ENCODE results near the gene FIP1L1.
"Not testable (repeated sequence)": the region's sequence is repeated elsewhere in the genome, so short reads cannot be mapped to it uniquely, and the experiment has no call there.

Gene FIP1L1

GRCh38 chr4:53377319-53378170, at the start of gene FIP1L1:
Gene FIP1L1, plus strand, starts transcription at chr4:53377641. Its CDS starts 198 bp downstream, at chr4:53377839.
- Histone ChIP-seq H3K36me3 (ENCODE audit: insufficient read depth, low read depth, low read length) (peaks cover 23% of the 10 kb centered on the region), H3K4me3 (ENCODE audit: low read length) (peak within 1 kb of the TSS; percentile 93), H3K9ac (ENCODE audit: low read depth, low read length) (peak within 1 kb of the TSS; percentile 96), H3K4me1 (ENCODE audit: insufficient read depth, low read length) (peaks cover 13% of the 10 kb centered on the region; the same call in 1 of the 2 replicates), H3K27me3 (ENCODE audit: insufficient read depth, low read length) (peaks cover under 1% of the 10 kb centered on the region; the same call in 1 of the 2 replicates), H3K9me3 (ENCODE audit: insufficient read depth, low read depth, low read length) (no peaks in the 10 kb centered on the region), H3K27ac (ENCODE audit: low read length) (peak within 1 kb of the TSS; percentile 89)

GRCh38 chr4:53334916-53335315, 42.5 kb upstream of the FIP1L1 start:
- H3K27me3 ChIP-seq (ENCODE audit: insufficient read depth, low read length); H3K27ac ChIP-seq (ENCODE audit: low read length); H3K36me3 ChIP-seq (ENCODE audit: insufficient read depth, low read depth, low read length); H3K9me3 ChIP-seq (ENCODE audit: insufficient read depth, low read depth, low read length); H3K4me1 ChIP-seq (ENCODE audit: insufficient read depth, low read length); H3K9ac ChIP-seq (ENCODE audit: low read depth, low read length); H3K4me3 ChIP-seq (ENCODE audit: low read length): not testable (repeated sequence)

- H3K27ac ChIP-seq (ENCODE audit: low read length); H3K27me3 ChIP-seq (ENCODE audit: insufficient read depth, low read length); H3K4me3 ChIP-seq (ENCODE audit: low read length); H3K36me3 ChIP-seq (ENCODE audit: insufficient read depth, low read depth, low read length); H3K9me3 ChIP-seq (ENCODE audit: insufficient read depth, low read depth, low read length); H3K9ac ChIP-seq (ENCODE audit: low read depth, low read length); H3K4me1 ChIP-seq (ENCODE audit: insufficient read depth, low read length): not testable (repeated sequence)
Measured at GRCh38 chr4:53340145-53340544, 37.3 kb upstream of the FIP1L1 start.

DNA sequence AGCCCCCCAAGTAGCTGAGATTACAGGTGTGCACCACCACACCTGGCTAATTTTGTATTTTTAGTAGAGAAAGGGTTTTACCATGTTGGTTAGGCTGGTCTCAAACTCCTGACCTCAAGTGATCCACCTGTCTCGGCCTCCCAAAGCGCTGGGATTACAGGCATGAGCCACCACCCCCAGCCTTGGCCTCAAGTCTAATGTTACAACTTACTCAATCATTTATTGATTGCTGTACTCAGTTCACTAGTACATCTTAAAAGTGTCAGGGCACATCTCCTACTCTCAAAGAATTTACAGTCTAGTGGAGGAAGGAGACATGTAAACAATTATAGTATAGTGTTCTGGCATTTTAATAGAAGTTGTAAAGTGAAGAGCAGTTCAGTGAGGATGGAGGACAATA, 31.0 kb upstream of the FIP1L1 start:
- not testable (repeated sequence) for H3K9ac ChIP-seq (ENCODE audit: low read depth, low read length); H3K27me3 ChIP-seq (ENCODE audit: insufficient read depth, low read length); H3K4me3 ChIP-seq (ENCODE audit: low read length); H3K36me3 ChIP-seq (ENCODE audit: insufficient read depth, low read depth, low read length); H3K4me1 ChIP-seq (ENCODE audit: insufficient read depth, low read length); H3K9me3 ChIP-seq (ENCODE audit: insufficient read depth, low read depth, low read length); H3K27ac ChIP-seq (ENCODE audit: low read length)

DNA sequence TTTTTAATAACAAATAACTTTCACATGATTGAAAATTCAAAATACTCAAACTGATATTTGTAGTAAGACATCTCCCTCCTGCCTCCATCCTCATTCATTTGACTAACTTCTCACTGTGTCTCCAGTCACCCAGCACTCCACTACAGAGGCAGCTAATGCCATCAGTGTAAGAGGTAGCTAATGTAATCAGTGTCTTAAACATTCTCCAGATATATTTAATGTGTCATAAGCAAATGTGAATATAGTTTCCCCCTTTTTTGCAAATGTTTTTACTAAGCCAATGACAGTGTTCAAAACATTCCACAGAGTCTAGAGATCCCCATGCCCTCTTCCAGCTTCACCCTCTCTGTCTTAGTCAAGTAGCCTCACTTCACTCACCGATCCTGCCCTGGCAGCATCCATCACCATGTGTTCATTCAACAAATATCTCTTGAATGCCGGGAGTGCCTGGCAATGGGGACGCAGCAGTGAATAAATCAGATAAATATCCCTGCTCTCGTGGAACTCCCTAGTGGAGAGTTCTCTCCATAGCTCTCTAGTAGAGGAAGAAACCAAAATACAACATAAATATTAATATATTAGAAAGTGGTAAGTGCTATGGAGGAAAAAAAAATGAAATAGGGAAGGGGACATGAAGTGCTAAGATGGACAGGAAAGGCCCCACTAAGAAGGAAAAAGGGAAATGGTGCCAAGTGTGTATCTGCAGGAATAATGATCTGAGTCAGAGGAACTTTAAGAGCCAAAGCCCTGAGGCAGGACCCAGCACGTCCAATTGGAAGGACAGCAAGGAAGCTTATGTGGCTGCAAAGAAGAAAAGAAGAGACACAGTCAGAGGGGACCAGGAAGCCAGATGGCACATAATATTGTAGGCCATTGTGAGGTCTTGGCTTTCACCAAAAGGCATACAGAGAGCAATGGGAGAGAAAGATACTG, 30.3 kb upstream of the FIP1L1 start:
- H3K27ac ChIP-seq (ENCODE audit: low read length), result no peak overlapping the region
- no peaks in the 10 kb centered on the region for H3K9me3 ChIP-seq (ENCODE audit: insufficient read depth, low read depth, low read length)
- H3K9ac ChIP-seq (ENCODE audit: low read depth, low read length), result no peak overlapping the region
- H3K4me3 ChIP-seq (ENCODE audit: low read length), result no peak overlapping the region
- H3K27me3 ChIP-seq (ENCODE audit: insufficient read depth, low read length), result no peaks in the 10 kb centered on the region
- no peaks in the 10 kb centered on the region for H3K4me1 ChIP-seq (ENCODE audit: insufficient read depth, low read length)
- no peaks in the 10 kb centered on the region for H3K36me3 ChIP-seq (ENCODE audit: insufficient read depth, low read depth, low read length)

DNA sequence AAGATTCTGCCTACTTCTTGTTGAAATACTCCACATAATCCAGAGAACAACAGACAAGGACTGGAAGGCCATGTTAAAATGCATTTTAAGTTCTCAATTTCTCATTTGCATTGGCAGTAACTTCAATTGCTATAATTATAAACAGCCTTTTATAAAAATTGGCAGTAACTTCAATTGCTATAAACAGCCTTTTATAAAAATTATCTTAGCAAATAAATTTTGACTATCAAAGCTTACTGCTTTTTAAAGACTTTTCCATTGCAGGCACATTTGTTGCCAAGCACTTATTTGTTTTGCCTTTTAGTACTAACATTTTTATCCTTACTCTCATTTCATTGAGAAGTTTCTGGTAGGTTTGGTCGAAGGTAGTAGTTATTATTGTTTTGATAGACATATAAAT, 29.4 kb upstream of the FIP1L1 start:
- H3K27ac ChIP-seq (ENCODE audit: low read length), result no peak overlapping the region
- H3K9me3 ChIP-seq (ENCODE audit: insufficient read depth, low read depth, low read length), result no peaks in the 10 kb centered on the region

GRCh38 chr4:53349091-53349491, 28.4 kb upstream of the FIP1L1 start:
- no peaks in the 10 kb centered on the region for H3K36me3 ChIP-seq (ENCODE audit: insufficient read depth, low read depth, low read length)
- no peaks in the 10 kb centered on the region for H3K9me3 ChIP-seq (ENCODE audit: insufficient read depth, low read depth, low read length)
- H3K27ac ChIP-seq (ENCODE audit: low read length), result no peak overlapping the region
- H3K4me3 ChIP-seq (ENCODE audit: low read length), result no peak overlapping the region
- no peaks in the 10 kb centered on the region for H3K27me3 ChIP-seq (ENCODE audit: insufficient read depth, low read length)
- no peaks in the 10 kb centered on the region for H3K4me1 ChIP-seq (ENCODE audit: insufficient read depth, low read length)
- no peak overlapping the region for H3K9ac ChIP-seq (ENCODE audit: low read depth, low read length)

More for the DNA sequence above, 29.4 kb upstream of the FIP1L1 start:
- Histone ChIP-seq H3K27me3 (ENCODE audit: insufficient read depth, low read length) (no peaks in the 10 kb centered on the region), H3K4me3 (ENCODE audit: low read length) (no peak overlapping the region), H3K9ac (ENCODE audit: low read depth, low read length) (no peak overlapping the region), H3K36me3 (ENCODE audit: insufficient read depth, low read depth, low read length) (no peaks in the 10 kb centered on the region), H3K4me1 (ENCODE audit: insufficient read depth, low read length) (no peaks in the 10 kb centered on the region)

GRCh38 chr4:53354012-53354722, 23.3 kb upstream of the FIP1L1 start:
- no peaks in the 10 kb centered on the region for H3K27me3 ChIP-seq (ENCODE audit: insufficient read depth, low read length)
- no peak overlapping the region for H3K9ac ChIP-seq (ENCODE audit: low read depth, low read length)
- no peak overlapping the region for H3K27ac ChIP-seq (ENCODE audit: low read length)
- no peaks in the 10 kb centered on the region for H3K36me3 ChIP-seq (ENCODE audit: insufficient read depth, low read depth, low read length)
- no peaks in the 10 kb centered on the region for H3K4me1 ChIP-seq (ENCODE audit: insufficient read depth, low read length)
- peaks cover 9% of the 10 kb centered on the region; the same call in 1 of the 2 replicates for H3K9me3 ChIP-seq (ENCODE audit: insufficient read depth, low read depth, low read length)
- H3K4me3 ChIP-seq (ENCODE audit: low read length), result no peak overlapping the region

DNA sequence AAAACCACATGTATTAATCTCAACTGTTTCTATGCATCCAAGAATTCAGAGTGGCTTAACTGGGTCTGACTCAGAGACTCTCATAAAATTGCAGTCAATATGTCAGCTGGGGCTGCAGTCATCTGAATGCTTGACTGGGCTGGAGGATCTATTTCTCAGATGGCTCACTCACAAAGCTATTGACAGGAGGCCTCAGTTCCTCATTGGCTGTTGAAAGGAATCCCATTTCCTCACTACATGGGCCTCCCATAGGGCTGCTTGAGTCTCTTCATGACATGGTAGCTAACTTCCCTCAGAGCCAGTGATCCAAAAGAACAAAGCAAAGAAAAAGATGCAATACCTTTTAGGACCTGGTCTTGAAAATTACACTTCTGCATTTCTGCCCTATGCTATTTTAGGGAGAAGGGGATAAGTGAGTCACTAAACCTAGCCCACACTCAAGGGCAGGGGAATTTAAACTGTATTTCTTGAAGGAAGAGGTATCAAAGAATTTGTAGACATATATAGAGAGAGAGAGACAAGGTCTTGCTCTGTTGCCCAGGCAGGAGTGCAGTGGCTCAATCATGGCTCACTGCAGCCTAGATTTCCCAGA, 21.4 kb upstream of the FIP1L1 start:
- Histone ChIP-seq H3K27ac (ENCODE audit: low read length) (no peak overlapping the region), H3K36me3 (ENCODE audit: insufficient read depth, low read depth, low read length) (no peaks in the 10 kb centered on the region), H3K4me1 (ENCODE audit: insufficient read depth, low read length) (no peaks in the 10 kb centered on the region), H3K9me3 (ENCODE audit: insufficient read depth, low read depth, low read length) (peaks cover 9% of the 10 kb centered on the region; the same call in 1 of the 2 replicates), H3K27me3 (ENCODE audit: insufficient read depth, low read length) (no peaks in the 10 kb centered on the region), H3K9ac (ENCODE audit: low read depth, low read length) (no peak overlapping the region), H3K4me3 (ENCODE audit: low read length) (no peak overlapping the region)

DNA sequence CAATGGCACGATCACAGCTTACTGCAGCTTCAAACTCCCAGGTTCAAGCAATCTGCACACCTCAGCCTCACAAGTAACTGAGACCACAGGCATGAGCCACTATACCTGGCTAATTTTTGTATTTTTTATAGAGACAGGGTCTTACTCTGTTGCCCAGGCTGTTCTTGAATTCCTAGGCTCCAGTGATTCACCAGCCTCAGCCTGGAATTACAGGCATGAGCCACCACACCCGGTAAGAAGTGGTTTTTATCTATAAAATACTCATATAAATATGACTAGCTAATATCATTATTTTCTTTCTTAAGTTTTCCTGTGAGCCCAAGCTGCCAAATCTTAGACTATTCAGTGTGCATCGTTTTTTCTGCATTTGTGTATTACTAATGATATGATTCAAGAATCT, 16.0 kb upstream of the FIP1L1 start:
- no peak overlapping the region for H3K27ac ChIP-seq (ENCODE audit: low read length)
- H3K4me3 ChIP-seq (ENCODE audit: low read length), result no peak overlapping the region
- no peak overlapping the region for H3K9ac ChIP-seq (ENCODE audit: low read depth, low read length)

GRCh38 chr4:53362093-53362492, 15.3 kb upstream of the FIP1L1 start:
- no peaks in the 10 kb centered on the region for H3K36me3 ChIP-seq (ENCODE audit: insufficient read depth, low read depth, low read length)
- H3K27ac ChIP-seq (ENCODE audit: low read length), result no peak overlapping the region
- H3K4me1 ChIP-seq (ENCODE audit: insufficient read depth, low read length), result peaks cover 4% of the 10 kb centered on the region; the same call in 1 of the 2 replicates
- H3K4me3 ChIP-seq (ENCODE audit: low read length), result no peak overlapping the region
- no peak overlapping the region for H3K9ac ChIP-seq (ENCODE audit: low read depth, low read length)
- peaks cover 5% of the 10 kb centered on the region; the same call in 1 of the 2 replicates for H3K27me3 ChIP-seq (ENCODE audit: insufficient read depth, low read length)
- no peaks in the 10 kb centered on the region for H3K9me3 ChIP-seq (ENCODE audit: insufficient read depth, low read depth, low read length)

More for the DNA sequence above, 16.0 kb upstream of the FIP1L1 start:
- Histone ChIP-seq H3K36me3 (ENCODE audit: insufficient read depth, low read depth, low read length) (no peaks in the 10 kb centered on the region), H3K27me3 (ENCODE audit: insufficient read depth, low read length) (no peaks in the 10 kb centered on the region; the same call in 1 of the 2 replicates), H3K4me1 (ENCODE audit: insufficient read depth, low read length) (peaks cover 4% of the 10 kb centered on the region; the same call in 1 of the 2 replicates), H3K9me3 (ENCODE audit: insufficient read depth, low read depth, low read length) (no peaks in the 10 kb centered on the region)

Measured in iPS-20b (cell line).